DMS53 treated with DMSO at 0.1 percent for 48 hours (cell line): Measurements from ENCODE around the gene HOXD12.

Experiments
- DNase-seq: peaks from one replicate; lab custom pipeline; 2025; ENCODE audit not compliant: unreplicated experiment; lab: John Stamatoyannopoulos, UW

Gene HOXD12

GRCh38 chr2:176092270-176093144 lies 7.1 kb upstream of the HOXD12 start, which contains the start of gene HOXD13:
HOXD13 (plus strand) TSS chr2:176092721; CDS start chr2:176092891, 170 bp downstream.
- peak; percentile 49 for DNase-seq

GRCh38 chr2:176093145-176093897 lies 6.3 kb upstream of the HOXD12 start:
- DNase-seq = peak; percentile 44

GRCh38 chr2:176093898-176094249 lies 5.7 kb upstream of the HOXD12 start:
- DNase-seq = no peak

- DNase-seq = no peak
These were observed 5.2 kb upstream of the HOXD12 start for GRCh38 chr2:176094349-176094748.

- DNase-seq = no peak
These were observed 4.2 kb upstream of the HOXD12 start for GRCh38 chr2:176095421-176095820.

GRCh38 chr2:176096243-176096985 lies 3.2 kb upstream of the HOXD12 start:
- peak; percentile 34 for DNase-seq

- peak; percentile 84 for DNase-seq
These were observed 2.4 kb upstream of the HOXD12 start for GRCh38 chr2:176096986-176097819.

- peak; percentile 80 for DNase-seq
These were observed 1.7 kb upstream of the HOXD12 start for GRCh38 chr2:176097820-176098365.

GRCh38 chr2:176098366-176099158 lies 1.0 kb upstream of the HOXD12 start:
- DNase-seq = no peak

GRCh38 chr2:176099159-176099727 lies 352 bp upstream of the HOXD12 start:
- no peak for DNase-seq

GRCh38 chr2:176100547-176101140 lies 1.0 kb downstream of the HOXD12 start:
- DNase-seq = no peak

GRCh38 chr2:176101216-176101830 lies 1.7 kb downstream of the HOXD12 start:
- DNase-seq = no peak

- no peak for DNase-seq
These were observed 2.2 kb downstream of the HOXD12 start for GRCh38 chr2:176101842-176102241.

GRCh38 chr2:176102309-176102866 lies 2.8 kb downstream of the HOXD12 start:
- no peak for DNase-seq

- DNase-seq = no peak
These were observed 3.6 kb downstream of the HOXD12 start for GRCh38 chr2:176103194-176103593.

GRCh38 chr2:176103742-176104315 lies 4.2 kb downstream of the HOXD12 start:
- DNase-seq = no peak

- no peak for DNase-seq
These were observed 4.9 kb downstream of the HOXD12 start for GRCh38 chr2:176104316-176105077.
